HepG2 (cell line): ENCODE measurements around the gene DCUN1D4. TPM values are rescaled to one million over a fixed set of nuclear protein-coding genes. Genes with fewer than 3 reads are reported as not detected.
"Not testable (repeated sequence)": the region's sequence is repeated elsewhere in the genome, so short reads cannot be mapped to it uniquely, and the experiment has no call there.

Experiments
- ATAC-seq: fragments of 200-7000 bp; cut with Tn5 transposase; 3 replicates; pipeline ENCODE4 v1.9.1; 2020; ENCODE audit warnings: mild to moderate bottlenecking, moderate library complexity
- BruUV-seq: library from RNA; stranded (reverse); fragments of 400-500 nt; replicated peaks from 2 replicates; lab custom pipeline; 2021; lab: Mats Ljungman, UMichigan
- CTCF ChIA-PET: fragments of 300-600 bp; formaldehyde crosslinking; extraction: SDS; loops from one replicate; lab custom pipeline; 2021; ENCODE audit warnings: low total read pairs, inconsistent platforms, low intra/inter-chr PET ratio; lab: Yijun Ruan, JAX
- POLR2A ChIA-PET: fragments of 350-600 bp; sonication (Branson Sonifier 250); formaldehyde crosslinking; loops from one replicate; lab custom pipeline; 2020; ENCODE audit warnings: antibody characterized with exemption, inconsistent platforms; lab: Yijun Ruan, JAX
- DNase-seq: peaks from one replicate; pipeline ENCODE4 v3.0.0-alpha.2; 2015; ENCODE audit warnings: low spot score
- FAIRE-seq: peaks from 3 replicates; lab custom pipeline; 2011; peaks lifted over from hg19 to GRCh38; lab: Jason Lieb, UNC
- H2AFZ ChIP-seq: one replicate; pipeline ENCODE4 v1.6.1; 2011; ENCODE audit warnings: low read length, inconsistent platforms
- H3K27ac ChIP-seq: fragments of 300-600 bp; 3 replicates; pipeline ENCODE4 v1.8.0; 2011; ENCODE audit warnings: mixed run types, mild to moderate bottlenecking, mixed read lengths, low read length, inconsistent platforms; ENCODE audit not compliant: insufficient read depth; ENCODE audit errors: extremely low read length
- H3K27me3 ChIP-seq, 2 experiments: fragments of 200-600 bp in 1 of 2; 2 replicates in 1 of 2; 3 replicates in 1 of 2; pipeline versions ENCODE4 v1.6.0 to v1.8.0; 2011; ENCODE audit warnings: low read length in 2 of 2, mild to moderate bottlenecking in 2 of 2, moderate library complexity in 2 of 2, inconsistent platforms in 1 of 2; ENCODE audit not compliant: insufficient read depth in 2 of 2, control insufficient read depth in 1 of 2
- H3K36me3 ChIP-seq, 2 experiments: fragments of 200-600 bp in 1 of 2; replicated peaks in 1 of 2; 2 replicates in 1 of 2; 3 replicates in 1 of 2; pipeline versions ENCODE4 v1.5.1 to v1.8.0; 2011; ENCODE audit warnings: low read length in 2 of 2, inconsistent platforms in 1 of 2; ENCODE audit not compliant: insufficient read depth in 2 of 2, control insufficient read depth in 1 of 2
- H3K4me1 ChIP-seq: 2 replicates; pipeline ENCODE4 v1.5.1; 2012; ENCODE audit warnings: low read length, inconsistent platforms; ENCODE audit not compliant: insufficient read depth
- H3K4me2 ChIP-seq: 2 replicates; pipeline ENCODE4 v1.6.0; 2011; ENCODE audit warnings: low read depth, low read length, inconsistent platforms
- H3K4me3 ChIP-seq, 3 experiments: fragments of 200-600 bp in 1 of 3; sonication (generic), shearing (Covaris generic) in 1 of 3; replicated peaks in 1 of 3; 2 replicates each; pipeline ENCODE4 v1.5.1; 2011 to 2016; ENCODE audit warnings: low read length in 3 of 3, inconsistent platforms in 2 of 3, low read depth in 2 of 3, mild to moderate bottlenecking in 2 of 3, control low read depth in 1 of 3, mixed read lengths in 1 of 3; ENCODE audit not compliant: insufficient read depth in 1 of 3
- H3K79me2 ChIP-seq: one replicate; pipeline ENCODE4 v1.6.1; 2011; ENCODE audit warnings: low read length, inconsistent platforms; ENCODE audit not compliant: insufficient read depth
- H3K9ac ChIP-seq: 2 replicates; pipeline ENCODE4 v1.6.0; 2011; ENCODE audit warnings: mild to moderate bottlenecking, low read depth, low read length, inconsistent platforms; ENCODE audit not compliant: insufficient read depth
- H3K9me3 ChIP-seq: 2 replicates; pipeline ENCODE4 v1.5.1; 2012; ENCODE audit warnings: mild to moderate bottlenecking, low read length
- H4K20me1 ChIP-seq: 2 replicates; pipeline ENCODE4 v1.6.0; 2011; ENCODE audit warnings: inconsistent platforms, mild to moderate bottlenecking, low read length, moderate library complexity; ENCODE audit not compliant: insufficient read depth
- ARID5B ChIP-seq: IDR thresholded peaks from 2 replicates; pipeline ENCODE4 v1.4.0; 2020; ENCODE audit warnings: mild to moderate bottlenecking, missing genetic modification reagents
- FOXA1 ChIP-seq, 2 experiments: fragments of 450-650 bp in 1 of 2; sonication (generic) in 1 of 2; formaldehyde crosslinking in 1 of 2; IDR thresholded peaks; 2 replicates each; pipeline versions ENCODE4 v1.4.0 to v1.6.1; 2016 to 2020; ENCODE audit warnings: missing genetic modification reagents in 1 of 2
- FOXA3 ChIP-seq: IDR thresholded peaks from 2 replicates; pipeline ENCODE4 v1.6.1; 2016; ENCODE audit warnings: missing genetic modification reagents, missing compliant biosample characterization
- HOXA3 ChIP-seq: sonication (generic); formaldehyde crosslinking; IDR thresholded peaks from 2 replicates; pipeline ENCODE4 v1.5.0; 2020; ENCODE audit warnings: missing genetic modification reagents
- SALL1 ChIP-seq: sonication (generic); formaldehyde crosslinking; IDR thresholded peaks from 2 replicates; pipeline ENCODE4 v1.8.0; 2022; ENCODE audit warnings: mild to moderate bottlenecking, missing genetic modification reagents
- ZMYM4 ChIP-seq: sonication (generic); formaldehyde crosslinking; IDR thresholded peaks from 2 replicates; pipeline ENCODE4 v1.8.1; 2023; ENCODE audit warnings: mild to moderate bottlenecking, missing genetic modification reagents
- ZNF281 ChIP-seq: sonication (generic); formaldehyde crosslinking; IDR thresholded peaks from 2 replicates; pipeline ENCODE4 v1.4.0; 2020; ENCODE audit warnings: missing genetic modification reagents, borderline replicate concordance
- WGBS: methylation state at CpG from one replicate; pipeline ENCODE4 v1.1.6; 2017; ENCODE audit warnings: low lambda C conversion rate; 5-methylcytosine and 5-hydroxymethylcytosine counted together
- in situ Hi-C: cut with HindIII; loops from 2 replicates; pipeline ENCODE4 v1.10.0; 2017; ENCODE audit warnings: low pct_unique_long_range_greater_than_20kb; ENCODE audit not compliant: extremely low pct_ligation_motif_present
- intact Hi-C: fragments of 100-400 bp; cut with micrococcal nuclease; formaldehyde crosslinking; loops from one replicate; pipeline ENCODE4 v1.10.0; 2022; ENCODE audit not compliant: unreplicated experiment
- polyA plus RNA-seq, 8 experiments: library from polyadenylated mRNA; depleted of rRNA in 3 of 8; stranded (reverse) in 7 of 8; unstranded in 1 of 8; fragments of >200 nt; fragmentation: Illumina TruSeq in 4 of 8; extraction: Trizol in 4 of 8; gene quantifications; 2 replicates each; pipeline versions ENCODE4 v1.2.1 to v1.2.3, GENCODE V29; 2011 to 2016; ENCODE audit warnings: low read depth in 4 of 8, missing spikeins in 1 of 8, mixed read lengths in 1 of 8; ENCODE audit not compliant: insufficient read depth in 1 of 8
- total RNA-seq, 5 experiments: library from RNA; depleted of rRNA; stranded (reverse); fragments of >200 nt; fragmentation: Illumina TruSeq; extraction: Trizol; gene quantifications; 2 replicates each; pipeline ENCODE4 v1.2.3, GENCODE V29; 2016; ENCODE audit warnings: low read depth in 1 of 5

Gene DCUN1D4
- total and polyA plus RNA-seq, 2 of the 13 experiments (the other 11 are each of a cell fraction or from before 2014, with no cell fraction given): 27.9 to 44.4 TPM

- H3K9ac ChIP-seq; H3K4me2 ChIP-seq; H3K79me2 ChIP-seq; DNase-seq; BruUV-seq; in situ Hi-C loops; H3K27ac ChIP-seq; H3K9me3 ChIP-seq; H3K36me3 ChIP-seq; CTCF ChIA-PET; intact Hi-C loops; H2AFZ ChIP-seq; FAIRE-seq; H3K27me3 ChIP-seq; H4K20me1 ChIP-seq; POLR2A ChIA-PET; ATAC-seq; H3K4me3 ChIP-seq; TF ChIP-seq FOXA1 (IDR thresholded peaks at IDR 0.05): not testable (repeated sequence)
- TF ChIP-seq ZNF281 (CRISPR knock-in tag) (peak; percentile 93), SALL1 (CRISPR knock-in tag) (0 out of 2 replicates have a peak, but pooled peaks have one; percentile 14), FOXA1 (CRISPR knock-in tag; IDR thresholded peaks at IDR 0.05) (peak; percentile 68), FOXA3 (CRISPR knock-in tag) (peak; percentile 49; the same call in 1 of the 2 replicates), HOXA3 (CRISPR knock-in tag) (0 out of 2 replicates have a peak, but pooled peaks have one; percentile 24), ARID5B (CRISPR knock-in tag) (peak; percentile 43; the same call in 1 of the 2 replicates), ZMYM4 (CRISPR knock-in tag) (peak; percentile 20; the same call in 1 of the 2 replicates)
- WGBS: 44% methylated on average over 7 of the region's 13 CpGs
- peaks cover 39% of the 10 kb centered on the region for H3K4me1 ChIP-seq
These were observed 97.5 kb downstream of the DCUN1D4 start for GRCh38 chr4:51940460-51940859.
